ENCODE data around the gene RGL1. TPM values are rescaled to one million over a fixed set of nuclear protein-coding genes. Genes with fewer than 3 reads are reported as not detected.

Gene RGL1
- total RNA-seq, 1 donor from 2014 or later = 20.9 TPM

GRCh38 chr1:183886083-183886828 lies 81.3 kb downstream of the RGL1 start:
- peaks cover 28% of the 10 kb centered on the region for H3K36me3 Mint-ChIP-seq (ENCODE audit: low read depth)
- H3K4me3 Mint-ChIP-seq (ENCODE audit: unreplicated experiment) = no peak overlapping the region
- no peak for DNase-seq (ENCODE audit: low spot score)
- no peaks in the 10 kb centered on the region for H3K27me3 Mint-ChIP-seq (ENCODE audit: low read depth)
- peaks cover 41% of the 10 kb centered on the region for H3K4me1 Mint-ChIP-seq (ENCODE audit: low read depth)
- H3K27ac Mint-ChIP-seq (ENCODE audit: unreplicated experiment) = no peak overlapping the region
- TF ChIP-seq CTCF (IDR thresholded peaks at IDR 0.05) = no peak
- H3K9me3 Mint-ChIP-seq (ENCODE audit: low read depth) = no peaks in the 10 kb centered on the region

- no peak for DNase-seq (ENCODE audit: low spot score)
- no peaks in the 10 kb centered on the region for H3K27me3 Mint-ChIP-seq (ENCODE audit: low read depth)
- H3K9me3 Mint-ChIP-seq (ENCODE audit: low read depth) = no peaks in the 10 kb centered on the region
- H3K4me3 Mint-ChIP-seq (ENCODE audit: unreplicated experiment) = no peak overlapping the region
- no peak overlapping the region for H3K27ac Mint-ChIP-seq (ENCODE audit: unreplicated experiment)
- TF ChIP-seq CTCF (IDR thresholded peaks at IDR 0.05) = no peak
- peaks cover 28% of the 10 kb centered on the region for H3K36me3 Mint-ChIP-seq (ENCODE audit: low read depth)
- peaks cover 36% of the 10 kb centered on the region for H3K4me1 Mint-ChIP-seq (ENCODE audit: low read depth)
Observed at GRCh38 chr1:183886853-183887252, 81.9 kb downstream of the RGL1 start.

GRCh38 chr1:183887826-183888819 lies 83.2 kb downstream of the RGL1 start:
- H3K27ac Mint-ChIP-seq (ENCODE audit: unreplicated experiment) = peak overlapping the region; percentile 10
- H3K4me3 Mint-ChIP-seq (ENCODE audit: unreplicated experiment) = no peak overlapping the region
- DNase-seq (ENCODE audit: low spot score) = no peak
- peaks cover 39% of the 10 kb centered on the region for H3K4me1 Mint-ChIP-seq (ENCODE audit: low read depth)
- H3K9me3 Mint-ChIP-seq (ENCODE audit: low read depth) = no peaks in the 10 kb centered on the region
- peaks cover 31% of the 10 kb centered on the region for H3K36me3 Mint-ChIP-seq (ENCODE audit: low read depth)
- no peaks in the 10 kb centered on the region for H3K27me3 Mint-ChIP-seq (ENCODE audit: low read depth)
- no peak for TF ChIP-seq CTCF (IDR thresholded peaks at IDR 0.05)

- H3K27ac Mint-ChIP-seq (ENCODE audit: unreplicated experiment) = no peak overlapping the region
- DNase-seq (ENCODE audit: low spot score) = no peak
- no peaks in the 10 kb centered on the region for H3K9me3 Mint-ChIP-seq (ENCODE audit: low read depth)
- no peak overlapping the region for H3K4me3 Mint-ChIP-seq (ENCODE audit: unreplicated experiment)
- peaks cover 39% of the 10 kb centered on the region for H3K4me1 Mint-ChIP-seq (ENCODE audit: low read depth)
- peaks cover 30% of the 10 kb centered on the region for H3K36me3 Mint-ChIP-seq (ENCODE audit: low read depth)
- no peaks in the 10 kb centered on the region for H3K27me3 Mint-ChIP-seq (ENCODE audit: low read depth)
- no peak for TF ChIP-seq CTCF (IDR thresholded peaks at IDR 0.05)
Observed at GRCh38 chr1:183889095-183889494, 84.2 kb downstream of the RGL1 start.

GRCh38 chr1:183891158-183891856 lies 86.4 kb downstream of the RGL1 start:
- Mint-ChIP-seq H3K4me3 (ENCODE audit: unreplicated experiment) (no peak overlapping the region), H3K4me1 (ENCODE audit: low read depth) (peaks cover 36% of the 10 kb centered on the region), H3K27ac (ENCODE audit: unreplicated experiment) (no peak overlapping the region), H3K36me3 (ENCODE audit: low read depth) (peaks cover 26% of the 10 kb centered on the region), H3K27me3 (ENCODE audit: low read depth) (no peaks in the 10 kb centered on the region), H3K9me3 (ENCODE audit: low read depth) (no peaks in the 10 kb centered on the region)
- no peak for TF ChIP-seq CTCF (IDR thresholded peaks at IDR 0.05)
- no peak for DNase-seq (ENCODE audit: low spot score)

Data from chondrocyte (in vitro differentiated cells).